NB4 (cell line): ENCODE results near the gene CYP4F12.

ENCODE experiments used
- CTCF ChIP-seq: IDR thresholded peaks from one replicate; pipeline ENCODE4 v1.5.1; 2012; ENCODE audit warnings: low read depth, low read length
- POLR2A ChIP-seq: IDR thresholded peaks from 2 replicates; pipeline ENCODE4 v1.6.1; 2011; ENCODE audit warnings: mild to moderate bottlenecking; ENCODE audit not compliant: insufficient read length; ENCODE audit errors: extremely low read depth

DNA sequence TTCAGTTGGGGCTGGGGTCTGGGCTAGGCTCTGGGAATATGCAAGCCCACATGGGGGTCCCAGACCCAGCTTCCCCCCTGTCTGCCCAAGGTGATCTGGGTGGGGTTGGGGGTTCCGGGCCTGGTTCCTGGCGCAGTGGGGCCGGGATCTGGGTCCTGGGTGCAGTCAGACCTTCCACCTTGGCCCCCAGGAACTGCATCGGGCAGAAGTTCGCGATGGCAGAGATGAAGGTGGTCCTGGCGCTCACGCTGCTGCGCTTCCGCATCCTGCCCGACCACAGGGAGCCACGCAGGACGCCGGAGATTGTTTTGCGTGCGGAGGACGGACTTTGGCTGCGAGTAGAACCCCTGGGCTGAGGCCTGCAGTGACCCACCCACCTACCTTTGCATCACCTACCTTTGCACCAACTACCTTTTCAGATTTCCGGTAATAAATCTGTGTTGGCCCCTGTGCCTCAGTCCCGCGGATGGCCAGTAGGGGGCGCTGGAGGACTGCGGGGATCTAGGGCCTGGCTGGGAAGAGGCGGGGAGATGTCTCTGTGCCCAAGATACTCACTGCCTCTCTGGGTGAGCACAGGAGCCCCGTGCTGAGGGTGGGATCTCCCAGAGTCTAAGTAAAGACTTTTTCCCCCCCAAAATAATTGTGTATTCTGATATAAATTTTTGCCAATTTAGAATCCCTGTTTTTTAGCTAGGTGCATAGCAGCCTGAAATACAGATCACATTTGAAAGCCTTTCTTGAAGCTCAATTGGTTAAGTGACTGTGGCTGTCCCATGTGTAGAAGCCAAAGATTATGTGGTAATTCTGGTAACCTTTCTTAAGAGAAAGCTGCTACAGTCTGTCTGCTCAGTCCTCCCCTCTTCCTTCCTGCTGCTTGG is 43.6 kb upstream of the CYP4F12 start:
- TF ChIP-seq POLR2A, result no peak
- TF ChIP-seq CTCF, result peak; percentile 86
